Activated naive CD8-positive, alpha-beta T cell treated with anti-CD3 and anti-CD28 coated beads, Interleukin-2, amount 50 U/mL, for 24 hours (primary cell): ENCODE results near the gene KCTD18.

Experiments
- ATAC-seq: fragments of 150-1000 bp; cut with Tn5 transposase; one replicate; pipeline ENCODE4 v1.10.0; 2021
- DNase-seq: peaks from one replicate; pipeline ENCODE4 v3.0.0; 2021
- H3K27ac Mint-ChIP-seq: one replicate; pipeline ENCODE4 v1.8.0; 2021; ENCODE audit warnings: mild to moderate bottlenecking, mixed read lengths
- H3K27me3 Mint-ChIP-seq: one replicate; pipeline ENCODE4 v1.8.0; 2021; ENCODE audit warnings: mixed read lengths
- H3K36me3 Mint-ChIP-seq: one replicate; pipeline ENCODE4 v1.8.0; 2021; ENCODE audit warnings: low read depth, mixed read lengths
- H3K4me1 Mint-ChIP-seq: one replicate; pipeline ENCODE4 v1.8.0; 2021; ENCODE audit warnings: mixed read lengths
- H3K4me3 Mint-ChIP-seq: one replicate; pipeline ENCODE4 v1.8.0; 2021; ENCODE audit warnings: mild to moderate bottlenecking, moderate library complexity, mixed read lengths
- H3K9me3 Mint-ChIP-seq: one replicate; pipeline ENCODE4 v1.8.0; 2021; ENCODE audit warnings: mixed read lengths

Gene KCTD18

DNA sequence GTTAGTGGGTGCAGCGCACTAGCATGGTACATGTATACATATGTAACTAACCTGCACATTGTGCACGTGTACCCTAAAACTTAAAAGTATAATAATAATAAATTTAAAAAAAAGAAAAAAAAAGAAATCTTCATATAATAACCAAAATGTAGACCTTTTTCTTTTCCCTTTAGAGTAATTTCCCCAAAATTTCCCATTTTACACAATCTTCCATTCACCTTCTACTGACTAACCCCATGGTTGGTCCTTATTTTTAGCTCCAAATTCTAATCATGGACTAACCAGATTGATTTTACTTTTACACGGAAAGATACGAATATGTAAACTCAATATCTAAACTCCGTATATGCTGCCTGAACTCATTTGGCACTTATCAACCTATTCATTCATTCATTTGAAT, 7.7 kb downstream of the KCTD18 start:
- ATAC-seq (no peak), DNase-seq (no peak)
- Mint-ChIP-seq H3K36me3 (peaks cover 23% of the 10 kb centered on the region), H3K9me3 (peaks cover 4% of the 10 kb centered on the region), H3K27ac (no peak overlapping the region), H3K4me1 (peaks cover 5% of the 10 kb centered on the region), H3K4me3 (no peak overlapping the region), H3K27me3 (no peaks in the 10 kb centered on the region)

DNA sequence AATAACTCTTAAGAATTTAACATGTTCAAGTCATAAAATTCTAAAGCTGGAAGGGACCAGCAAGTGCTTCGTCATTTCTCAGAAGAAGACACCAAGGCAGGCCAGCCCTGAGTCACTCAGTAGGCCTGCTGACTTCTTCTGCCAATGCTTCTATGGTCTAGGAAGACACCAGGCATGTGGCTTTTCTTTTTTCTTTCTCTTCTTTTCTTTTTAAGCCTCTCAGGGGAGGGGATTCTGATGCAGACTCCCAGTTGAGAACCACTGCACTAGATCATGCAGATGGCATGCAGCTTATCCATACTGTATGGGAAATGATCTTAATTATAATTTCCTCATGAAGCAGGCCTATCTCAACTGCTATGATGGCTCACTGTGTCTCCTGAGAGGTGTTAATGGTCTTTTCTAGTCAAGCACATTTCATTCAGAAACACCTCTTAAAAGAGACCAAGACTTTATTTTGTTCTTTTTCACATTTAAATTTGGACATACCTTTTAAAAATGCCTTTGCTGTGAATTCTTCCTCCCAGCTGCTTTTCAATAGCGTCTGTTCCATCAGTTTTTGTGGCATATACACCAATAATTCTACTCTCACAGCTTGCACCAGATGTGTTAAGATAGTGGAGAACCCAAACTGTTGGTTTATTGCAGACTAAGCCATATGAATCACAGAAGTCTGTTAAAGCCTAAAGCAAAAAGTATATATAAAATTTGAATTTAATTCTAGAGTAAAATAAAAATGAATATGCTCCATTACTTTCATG, 11.3 kb downstream of the KCTD18 start:
- Mint-ChIP-seq H3K4me3 (no peak overlapping the region), H3K27me3 (no peaks in the 10 kb centered on the region), H3K27ac (no peak overlapping the region), H3K4me1 (no peaks in the 10 kb centered on the region), H3K9me3 (peaks cover 4% of the 10 kb centered on the region), H3K36me3 (peaks cover 23% of the 10 kb centered on the region)
- no peak for DNase-seq
- ATAC-seq, result no peak

- ATAC-seq, result no peak
- Mint-ChIP-seq H3K27me3 (no peaks in the 10 kb centered on the region), H3K9me3 (no peaks in the 10 kb centered on the region)
Measured at GRCh38 chr2:200496696-200497095, 13.2 kb downstream of the KCTD18 start.

GRCh38 chr2:200494048-200494447, 15.8 kb downstream of the KCTD18 start:
- Mint-ChIP-seq H3K4me1 (no peaks in the 10 kb centered on the region), H3K4me3 (no peak overlapping the region), H3K27ac (no peak overlapping the region), H3K36me3 (peaks cover 30% of the 10 kb centered on the region), H3K27me3 (no peaks in the 10 kb centered on the region), H3K9me3 (no peaks in the 10 kb centered on the region)
- ATAC-seq (no peak), DNase-seq (no peak)

More at GRCh38 chr2:200496696-200497095, 13.2 kb downstream of the KCTD18 start:
- no peak for DNase-seq
- Mint-ChIP-seq H3K36me3 (peaks cover 19% of the 10 kb centered on the region), H3K27ac (no peak overlapping the region), H3K4me3 (no peak overlapping the region), H3K4me1 (no peaks in the 10 kb centered on the region)

DNA sequence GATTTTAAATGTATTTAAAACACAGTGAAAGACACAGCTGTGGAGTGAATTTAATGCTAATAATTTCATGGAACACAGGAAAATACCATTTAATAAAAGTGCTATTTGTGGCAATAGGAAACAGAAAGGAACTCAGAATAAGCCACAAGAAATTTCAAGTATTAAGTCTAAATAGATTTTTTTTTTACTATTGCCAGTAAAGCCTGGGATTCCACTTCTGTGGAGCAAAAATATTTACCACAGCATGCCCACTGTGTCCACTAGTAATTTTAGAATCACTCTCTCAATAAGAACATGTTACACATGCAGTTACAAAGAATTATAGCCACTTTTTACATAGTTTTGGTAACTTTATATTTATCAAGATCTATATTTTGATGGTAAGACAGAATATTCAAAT, 17.2 kb downstream of the KCTD18 start:
- DNase-seq (no peak), ATAC-seq (no peak)
- no peaks in the 10 kb centered on the region for H3K4me1 Mint-ChIP-seq
- no peak overlapping the region for H3K4me3 Mint-ChIP-seq
- no peaks in the 10 kb centered on the region for H3K27me3 Mint-ChIP-seq
- peaks cover 28% of the 10 kb centered on the region for H3K36me3 Mint-ChIP-seq
- no peak overlapping the region for H3K27ac Mint-ChIP-seq
- no peaks in the 10 kb centered on the region for H3K9me3 Mint-ChIP-seq

GRCh38 chr2:200490001-200490400, 19.9 kb downstream of the KCTD18 start:
- H3K4me1 Mint-ChIP-seq, result no peaks in the 10 kb centered on the region
- H3K4me3 Mint-ChIP-seq, result no peak overlapping the region
- no peak for DNase-seq
- no peaks in the 10 kb centered on the region for H3K9me3 Mint-ChIP-seq
- H3K36me3 Mint-ChIP-seq, result peaks cover 27% of the 10 kb centered on the region
- no peak for ATAC-seq
- no peaks in the 10 kb centered on the region for H3K27me3 Mint-ChIP-seq
- H3K27ac Mint-ChIP-seq, result no peak overlapping the region

- no peak for ATAC-seq
- no peaks in the 10 kb centered on the region for H3K27me3 Mint-ChIP-seq
Measured at GRCh38 chr2:200488169-200488568, 21.7 kb downstream of the KCTD18 start.

GRCh38 chr2:200486529-200486928, 23.3 kb downstream of the KCTD18 start:
- Mint-ChIP-seq H3K4me1 (no peaks in the 10 kb centered on the region), H3K27ac (no peak overlapping the region)
- no peak for DNase-seq

More at GRCh38 chr2:200488169-200488568, 21.7 kb downstream of the KCTD18 start:
- Mint-ChIP-seq H3K4me3 (no peak overlapping the region), H3K27ac (no peak overlapping the region), H3K9me3 (no peaks in the 10 kb centered on the region), H3K36me3 (peaks cover 24% of the 10 kb centered on the region), H3K4me1 (no peaks in the 10 kb centered on the region)
- DNase-seq, result no peak

DNA sequence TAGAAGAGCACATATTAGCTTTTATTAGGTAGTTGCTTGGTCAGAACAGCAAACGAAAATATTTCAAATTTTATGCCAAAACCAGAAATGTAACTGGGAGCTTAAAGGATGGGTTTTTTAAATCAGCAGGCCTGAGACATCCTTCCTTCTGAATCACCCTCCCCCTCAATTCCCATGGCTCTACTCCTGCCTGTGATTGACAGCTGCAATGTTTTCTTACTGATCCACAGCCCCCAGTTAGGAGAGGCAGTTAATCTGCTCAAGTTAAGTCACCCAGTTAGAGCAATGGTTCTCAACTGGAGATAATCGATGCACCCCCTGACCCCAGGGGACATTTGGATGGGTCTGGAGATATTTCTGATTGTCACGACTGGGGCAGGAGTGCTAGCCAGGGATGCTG, 24.9 kb downstream of the KCTD18 start:
- no peaks in the 10 kb centered on the region for H3K9me3 Mint-ChIP-seq
- H3K4me3 Mint-ChIP-seq, result no peak overlapping the region

More at GRCh38 chr2:200486529-200486928, 23.3 kb downstream of the KCTD18 start:
- Mint-ChIP-seq H3K9me3 (no peaks in the 10 kb centered on the region), H3K4me3 (no peak overlapping the region), H3K36me3 (peaks cover 14% of the 10 kb centered on the region), H3K27me3 (no peaks in the 10 kb centered on the region)
- ATAC-seq, result no peak

GRCh38 chr2:200483729-200484198, 26.1 kb downstream of the KCTD18 start:
- H3K27ac Mint-ChIP-seq, result no peak overlapping the region
- H3K27me3 Mint-ChIP-seq, result no peaks in the 10 kb centered on the region
- H3K4me3 Mint-ChIP-seq, result no peak overlapping the region
- no peaks in the 10 kb centered on the region for H3K36me3 Mint-ChIP-seq
- ATAC-seq (peak; percentile 50), DNase-seq (peak; percentile 17)
- H3K4me1 Mint-ChIP-seq, result no peaks in the 10 kb centered on the region
- H3K9me3 Mint-ChIP-seq, result no peaks in the 10 kb centered on the region

More for the DNA sequence above, 24.9 kb downstream of the KCTD18 start:
- Mint-ChIP-seq H3K27ac (no peak overlapping the region), H3K36me3 (peaks cover 6% of the 10 kb centered on the region), H3K4me1 (no peaks in the 10 kb centered on the region), H3K27me3 (no peaks in the 10 kb centered on the region)
- no peak for DNase-seq
- no peak for ATAC-seq

DNA sequence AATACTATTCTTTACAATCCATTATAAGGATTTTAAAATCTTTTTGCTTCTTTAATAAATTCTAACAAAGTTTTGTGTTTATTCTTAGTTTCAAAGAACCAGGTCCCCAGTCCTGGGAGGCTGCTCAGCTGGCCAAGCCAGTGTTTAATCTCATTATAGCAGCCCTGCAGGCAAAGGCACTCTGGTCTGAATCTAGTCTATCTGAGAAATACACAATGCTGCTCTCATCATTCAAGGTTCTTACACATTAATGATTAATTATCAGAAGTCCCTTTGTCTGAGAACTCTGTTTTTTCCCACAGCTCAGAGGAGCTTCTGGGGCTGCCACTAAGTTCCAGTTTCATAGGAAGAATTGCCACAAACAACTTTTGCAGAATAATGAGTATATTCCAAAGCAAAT, 27.7 kb downstream of the KCTD18 start:
- no peaks in the 10 kb centered on the region for H3K4me1 Mint-ChIP-seq
- H3K27me3 Mint-ChIP-seq, result no peaks in the 10 kb centered on the region
- DNase-seq, result no peak
- no peaks in the 10 kb centered on the region for H3K36me3 Mint-ChIP-seq
- ATAC-seq, result no peak
- H3K4me3 Mint-ChIP-seq, result no peak overlapping the region
- H3K9me3 Mint-ChIP-seq, result no peaks in the 10 kb centered on the region
- H3K27ac Mint-ChIP-seq, result no peak overlapping the region

DNA sequence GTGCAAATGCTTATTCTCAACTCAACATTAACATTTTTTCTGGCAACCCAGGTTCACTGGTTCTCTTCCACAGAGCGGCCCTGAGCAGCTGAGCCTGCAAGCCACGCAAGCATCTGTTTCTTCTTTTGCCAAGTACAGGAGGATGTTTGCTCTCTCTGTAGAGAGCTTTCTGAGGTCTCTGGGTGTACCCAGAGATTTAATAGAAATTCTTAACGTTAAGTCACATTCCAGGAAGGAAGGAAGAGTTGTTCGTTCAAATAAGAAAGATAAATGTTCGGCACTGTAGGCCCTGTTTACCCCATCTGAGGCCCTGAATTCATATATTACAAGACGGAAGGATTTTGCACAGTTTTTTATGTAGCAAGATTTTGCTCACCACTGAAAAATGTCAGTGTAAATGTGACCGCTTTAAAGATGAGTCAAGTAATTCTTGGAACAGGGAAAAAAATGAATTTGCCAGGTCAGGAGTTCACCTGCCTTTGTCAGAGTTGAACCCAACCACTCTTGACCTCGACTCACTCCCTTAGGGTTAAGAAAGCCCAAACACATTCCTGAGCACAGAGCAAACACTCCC, 30.1 kb downstream of the KCTD18 start:
- H3K4me1 Mint-ChIP-seq, result no peaks in the 10 kb centered on the region
- ATAC-seq (no peak), DNase-seq (no peak)
- H3K36me3 Mint-ChIP-seq, result no peaks in the 10 kb centered on the region
- no peaks in the 10 kb centered on the region for H3K9me3 Mint-ChIP-seq
- H3K27ac Mint-ChIP-seq, result no peak overlapping the region
- H3K4me3 Mint-ChIP-seq, result no peak overlapping the region
- H3K27me3 Mint-ChIP-seq, result no peaks in the 10 kb centered on the region

- no peak for ATAC-seq
- H3K9me3 Mint-ChIP-seq, result no peaks in the 10 kb centered on the region
- no peak overlapping the region for H3K27ac Mint-ChIP-seq
- no peaks in the 10 kb centered on the region for H3K27me3 Mint-ChIP-seq
- no peak for DNase-seq
- no peaks in the 10 kb centered on the region for H3K4me1 Mint-ChIP-seq
- no peak overlapping the region for H3K4me3 Mint-ChIP-seq
- no peaks in the 10 kb centered on the region for H3K36me3 Mint-ChIP-seq
Measured at GRCh38 chr2:200477667-200478131, 32.2 kb downstream of the KCTD18 start.

DNA sequence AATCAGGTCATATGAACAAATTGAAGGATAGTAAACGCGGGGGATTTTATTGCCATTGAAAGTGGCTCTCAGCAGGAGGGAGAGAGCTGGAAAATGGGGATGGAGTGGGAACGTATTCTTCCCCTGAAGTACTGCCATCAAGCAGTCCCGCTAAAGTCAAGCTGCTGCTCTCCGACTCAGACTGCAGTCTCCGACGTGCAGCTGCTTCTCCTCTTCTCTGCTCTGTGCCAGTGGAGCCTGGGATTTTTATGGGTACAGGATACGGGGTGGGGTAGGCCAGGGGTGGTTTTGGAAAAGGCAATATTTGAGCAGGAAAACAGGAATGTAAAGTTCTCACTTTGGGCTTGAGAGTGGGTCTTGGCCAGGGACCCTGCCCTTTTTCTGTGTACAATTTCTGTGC, 33.0 kb downstream of the KCTD18 start:
- H3K27me3 Mint-ChIP-seq, result no peaks in the 10 kb centered on the region
- ATAC-seq, result no peak
- DNase-seq, result no peak
- no peak overlapping the region for H3K27ac Mint-ChIP-seq
- no peaks in the 10 kb centered on the region for H3K4me1 Mint-ChIP-seq
- H3K36me3 Mint-ChIP-seq, result no peaks in the 10 kb centered on the region
- no peak overlapping the region for H3K4me3 Mint-ChIP-seq
- no peaks in the 10 kb centered on the region for H3K9me3 Mint-ChIP-seq

- Mint-ChIP-seq H3K27ac (no peak overlapping the region), H3K4me3 (no peak overlapping the region), H3K36me3 (no peaks in the 10 kb centered on the region), H3K4me1 (peaks cover 7% of the 10 kb centered on the region), H3K27me3 (no peaks in the 10 kb centered on the region), H3K9me3 (no peaks in the 10 kb centered on the region)
- ATAC-seq (no peak), DNase-seq (no peak)
Measured at GRCh38 chr2:200475795-200476194, 34.1 kb downstream of the KCTD18 start.
